HL-60 (cell line): ENCODE measurements around the gene COMMD10.

Experiments used
- DNase-seq, 2 experiments: peaks; one replicate each; pipeline ENCODE4 v3.0.0-alpha.2; 2010 to 2020; ENCODE audit warnings: low read depth in 1 of 2, low spot score in 1 of 2
- H3K27ac ChIP-seq: fragments of 250-450 bp; sonication (Bioruptor Pico); replicated peaks from 2 replicates; pipeline ENCODE4 v1.5.1; 2020; ENCODE audit warnings: mild to moderate bottlenecking, moderate library complexity
- H3K27me3 ChIP-seq: fragments of 250-450 bp; sonication (Bioruptor Pico); 2 replicates; pipeline ENCODE4 v1.5.1; 2021; ENCODE audit warnings: mild to moderate bottlenecking, moderate library complexity; ENCODE audit not compliant: insufficient read depth, poor library complexity, severe bottlenecking
- H3K4me3 ChIP-seq: replicated peaks from 2 replicates; pipeline ENCODE4 v1.5.1; 2011; ENCODE audit warnings: mild to moderate bottlenecking, control low read depth, low read length; ENCODE audit not compliant: insufficient read depth
- CTCF ChIP-seq: IDR thresholded peaks from one replicate; pipeline ENCODE4 v1.5.1; 2011; ENCODE audit warnings: low read length, control low read depth, inconsistent platforms; ENCODE audit not compliant: insufficient read depth
- GABPA ChIP-seq: IDR thresholded peaks from 2 replicates; pipeline ENCODE4 v1.6.1; 2012; ENCODE audit warnings: low read depth
- POLR2AphosphoS5 ChIP-seq: IDR thresholded peaks from 2 replicates; pipeline ENCODE4 v1.6.1; 2012; ENCODE audit warnings: low read depth
- REST ChIP-seq: IDR thresholded peaks from 2 replicates; pipeline ENCODE4 v1.6.1; 2012; ENCODE audit warnings: low read depth; ENCODE audit not compliant: insufficient replicate concordance
- SPI1 ChIP-seq: IDR thresholded peaks from 2 replicates; pipeline ENCODE4 v1.6.1; 2012; ENCODE audit warnings: low read depth, mild to moderate bottlenecking, borderline replicate concordance

Gene COMMD10

GRCh38 chr5:116329503-116329902 is 244.7 kb downstream of the COMMD10 start:
- TF ChIP-seq GABPA (no peak), REST (no peak), SPI1 (no peak), CTCF (no peak), POLR2AphosphoS5 (no peak)
- Histone ChIP-seq H3K27me3 (no peaks in the 10 kb centered on the region), H3K4me3 (no peak overlapping the region), H3K27ac (no peak overlapping the region)
- DNase-seq, result no peak

GRCh38 chr5:116340799-116341198 is 256.0 kb downstream of the COMMD10 start:
- no peak for DNase-seq
- H3K27ac ChIP-seq, result no peak overlapping the region
- no peak overlapping the region for H3K4me3 ChIP-seq
- H3K27me3 ChIP-seq, result no peaks in the 10 kb centered on the region
- no peak for TF ChIP-seq SPI1
- no peak for TF ChIP-seq REST
- no peak for TF ChIP-seq CTCF
- TF ChIP-seq GABPA, result no peak
- TF ChIP-seq POLR2AphosphoS5, result no peak
